GM21825 (cell line): ENCODE data around the gene NUDT14.

ENCODE experiments used
- ATAC-seq: cut with Tn5 transposase; IDR thresholded peaks from one replicate; pipeline ENCODE4 v1.9.1; 2021; ENCODE audit warnings: mild to moderate bottlenecking, moderate library complexity; ENCODE audit not compliant: unreplicated experiment

NUDT14 gene

DNA sequence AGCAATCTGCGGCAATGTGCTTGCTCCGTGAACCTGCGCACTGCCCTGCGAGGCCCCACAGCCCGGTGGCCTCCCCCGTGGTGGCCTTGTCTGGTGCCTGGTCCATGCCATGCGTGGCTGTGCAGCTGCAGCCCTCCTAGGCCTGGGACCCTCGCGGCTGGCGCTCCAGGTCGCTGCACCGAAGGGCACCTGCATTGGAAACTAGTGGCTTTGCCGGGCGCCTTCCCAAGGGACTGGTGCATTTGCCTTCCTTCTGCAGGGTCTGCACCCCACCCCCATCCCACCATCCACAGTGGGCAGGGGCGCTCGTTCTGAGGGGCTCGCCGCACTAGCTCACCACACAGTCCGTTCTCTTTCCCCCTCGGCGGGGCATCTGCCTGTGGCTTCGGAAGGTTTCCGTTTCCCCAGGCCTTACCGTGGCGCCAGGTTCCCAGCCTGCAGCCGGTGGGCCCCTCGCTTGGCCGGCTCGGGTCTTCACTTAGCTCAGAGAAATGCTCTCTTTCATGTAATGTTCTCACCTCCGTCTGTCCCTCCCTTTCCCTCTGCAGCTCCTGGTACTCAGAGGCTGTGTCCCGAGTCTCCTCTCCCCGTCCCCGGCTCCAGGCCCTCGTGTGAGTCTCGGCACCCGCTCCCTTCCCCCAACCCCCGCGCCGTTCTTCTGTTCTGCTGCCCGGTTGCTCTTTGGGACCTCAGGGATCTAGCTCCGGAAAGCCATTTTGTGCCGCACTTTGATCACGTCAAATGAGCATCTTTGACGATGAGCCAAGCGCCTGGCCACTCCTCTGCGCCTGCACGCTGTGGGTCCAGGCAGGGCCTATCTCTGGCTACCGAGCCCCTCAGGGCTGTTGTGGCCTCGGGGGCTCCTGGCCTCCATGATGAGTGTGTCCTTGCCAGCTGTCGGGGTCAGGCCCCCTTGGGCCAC is 44.5 kb downstream of the NUDT14 start:
- no peak for ATAC-seq

DNA sequence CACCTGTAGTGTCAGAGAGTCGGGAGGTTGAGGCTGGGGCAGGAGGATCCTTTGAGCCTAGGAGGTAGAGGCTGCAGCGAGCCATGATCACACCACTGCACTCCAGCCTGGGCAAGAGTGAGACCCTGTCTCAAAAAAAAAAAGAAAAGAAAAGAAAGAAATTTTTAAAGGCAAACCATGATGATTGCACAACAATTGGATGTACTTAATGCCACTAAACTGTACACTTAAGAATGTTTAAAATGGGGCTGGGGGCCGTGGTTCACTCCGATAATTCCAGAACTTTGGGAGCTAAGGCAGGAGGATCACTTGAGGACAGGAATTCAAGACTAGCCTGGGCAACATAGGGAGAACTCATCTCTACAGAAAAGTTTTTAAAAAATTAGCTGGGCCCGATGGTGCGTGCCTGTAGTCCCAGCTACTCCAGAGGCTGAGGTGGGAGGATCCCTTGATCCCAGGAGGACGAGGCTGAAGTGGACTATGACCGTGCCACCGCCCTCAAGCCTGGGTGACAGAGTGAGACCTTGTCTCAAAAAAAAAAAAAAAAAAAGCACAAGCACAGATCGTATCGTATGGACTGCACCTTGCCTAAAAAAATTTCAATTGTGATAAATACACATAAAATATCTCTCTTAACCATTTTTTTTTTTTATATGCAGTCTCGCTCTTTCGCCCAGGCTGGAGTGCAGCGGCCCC is 45.3 kb downstream of the NUDT14 start:
- ATAC-seq = no peak

DNA sequence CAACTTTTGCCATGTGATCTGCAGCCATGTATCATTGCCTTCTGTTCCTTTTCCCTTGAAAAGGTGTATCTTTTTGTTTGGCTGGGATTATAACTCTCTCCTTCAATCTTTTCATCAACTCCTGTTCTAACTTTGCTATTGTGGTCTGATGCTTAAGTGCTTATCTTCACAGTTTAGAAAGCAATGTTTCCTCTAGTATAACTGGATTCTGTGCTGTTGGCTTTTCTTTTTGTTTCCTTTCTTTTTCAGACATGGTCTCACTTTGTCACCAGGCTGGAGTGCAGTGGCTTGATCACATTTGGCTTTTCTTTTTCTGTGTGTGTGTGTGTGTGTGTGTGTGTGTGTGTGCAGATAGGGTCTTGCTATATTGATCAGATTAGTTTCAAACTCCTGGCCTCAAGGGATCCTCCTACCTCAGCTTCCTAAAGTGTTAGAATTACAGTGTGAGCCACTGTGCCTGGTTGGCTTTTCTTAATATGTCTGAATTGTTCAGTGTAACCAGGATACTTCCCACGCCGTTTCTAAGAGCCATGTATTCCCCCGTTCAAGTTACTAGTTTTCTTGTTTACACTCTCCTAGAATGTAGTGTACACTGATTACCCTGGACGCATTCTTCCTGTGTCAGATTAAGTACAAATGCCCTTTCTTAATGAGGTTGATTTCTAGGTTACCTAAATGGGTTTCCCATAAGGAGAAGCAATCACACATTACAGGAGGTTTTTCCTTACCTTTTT is 48.0 kb downstream of the NUDT14 start:
- no peak for ATAC-seq

DNA sequence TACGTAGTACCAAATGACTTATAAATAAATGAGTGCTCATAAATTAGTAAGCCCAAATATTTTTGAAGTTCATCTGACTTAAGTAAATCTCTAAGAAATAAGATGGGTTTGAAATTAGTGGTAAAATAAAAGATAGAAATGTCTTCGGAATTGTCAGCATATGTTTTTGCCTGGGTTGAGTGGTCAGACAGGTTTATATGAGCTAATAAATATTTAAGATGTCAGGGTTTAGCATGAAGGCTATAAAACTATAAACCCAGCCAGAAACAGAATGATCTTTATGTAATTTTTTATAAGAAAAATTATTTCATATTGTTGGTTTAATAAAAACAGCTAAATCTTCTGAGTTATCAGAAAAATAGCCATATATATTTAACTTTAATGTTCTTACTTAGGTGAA is 49.9 kb downstream of the NUDT14 start:
- ATAC-seq = no peak

GRCh38 chr14:105128059-105128458 is 53.1 kb downstream of the NUDT14 start:
- ATAC-seq = no peak

GRCh38 chr14:105126981-105127329 is 54.2 kb downstream of the NUDT14 start:
- ATAC-seq = no peak

- no peak for ATAC-seq
Measured at GRCh38 chr14:105126126-105126980, 54.8 kb downstream of the NUDT14 start.

DNA sequence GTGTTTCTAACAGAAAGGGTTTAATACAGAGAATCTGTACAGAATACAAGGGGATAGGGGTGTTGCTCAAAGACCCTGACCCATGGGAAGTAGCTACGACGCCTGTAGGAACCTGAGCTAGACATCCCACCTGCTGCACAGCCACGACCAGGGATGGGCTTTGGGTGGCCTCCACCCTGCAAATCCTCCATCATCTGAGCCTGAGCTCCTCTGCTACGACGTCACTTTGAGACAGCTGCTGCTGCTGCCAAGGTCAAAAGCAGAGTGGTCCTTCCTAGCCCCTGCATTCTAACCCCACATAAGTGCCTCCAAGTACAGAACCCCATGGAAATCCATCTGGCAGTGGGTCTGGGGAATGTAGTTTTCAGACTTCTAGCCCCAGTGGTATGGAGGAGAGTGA is 56.3 kb downstream of the NUDT14 start:
- no peak for ATAC-seq

- no peak for ATAC-seq
Measured at GRCh38 chr14:105123981-105124765, 56.9 kb downstream of the NUDT14 start.

- no peak for ATAC-seq
Measured at GRCh38 chr14:105123064-105123665, 57.9 kb downstream of the NUDT14 start.
